Hematopoietic multipotent progenitor cell treated with erythropoietin and hydrocortisone succinate and interleukin-3 and kit ligand, for 6 days (in vitro differentiated cells): Measurements from ENCODE around the gene WSCD2.
"Not testable (repeated sequence)": the region's sequence is repeated elsewhere in the genome, so short reads cannot be mapped to it uniquely, and the experiment has no call there.

Experiments used
- DNase-seq: peaks from one replicate; pipeline ENCODE4 v3.0.0-alpha.2; 2015

The WSCD2 gene

GRCh38 chr12:108204117-108204987 lies 75.3 kb downstream of the WSCD2 start:
- DNase-seq, result no peak

- no peak for DNase-seq
These were observed 76.8 kb downstream of the WSCD2 start for GRCh38 chr12:108205864-108206263.

DNA sequence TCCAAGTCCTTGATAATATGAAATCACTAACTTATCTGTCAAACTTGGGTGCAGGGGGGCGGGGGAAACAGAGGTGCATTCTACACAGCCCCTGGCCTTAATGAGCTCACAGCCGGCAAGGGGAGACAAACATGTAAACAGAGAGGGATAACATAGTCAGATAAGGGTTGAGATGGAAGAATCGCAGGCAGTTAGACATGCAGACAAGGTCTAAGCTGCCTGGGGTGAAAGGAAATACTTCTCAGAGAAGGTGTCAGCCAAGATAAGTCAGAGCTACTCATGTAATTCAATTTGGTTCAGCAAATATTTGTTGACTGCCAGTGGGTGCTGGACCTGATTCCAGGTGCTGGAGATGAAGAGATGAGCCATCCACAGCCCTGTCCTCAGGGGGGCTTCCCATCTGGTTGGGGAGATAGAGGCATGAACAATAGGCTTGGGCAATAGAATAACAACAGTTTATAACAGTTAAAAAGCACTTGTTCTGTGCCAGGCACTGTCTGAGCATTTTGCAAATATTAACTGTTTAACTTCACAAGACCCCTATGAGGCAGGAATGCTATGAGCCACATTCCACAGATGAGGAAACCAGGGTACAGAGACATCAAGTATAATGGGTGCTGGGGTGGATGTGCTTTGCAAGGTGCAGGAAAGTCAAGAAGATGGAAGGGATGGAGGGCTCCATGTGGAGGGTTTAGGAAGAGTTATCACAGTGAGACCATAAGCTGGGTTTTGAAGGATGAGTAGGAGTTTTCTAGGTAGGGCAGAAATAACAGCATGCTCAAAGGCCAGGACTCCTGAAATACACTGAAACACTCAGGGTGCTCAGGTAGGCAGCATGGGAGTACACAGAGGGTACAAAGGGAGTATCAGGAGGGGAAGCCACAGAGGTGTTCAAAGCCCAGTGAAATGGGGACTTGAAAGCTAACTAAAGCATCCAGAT lies 79.0 kb downstream of the WSCD2 start:
- DNase-seq, result no peak

GRCh38 chr12:108210001-108210400 lies 80.9 kb downstream of the WSCD2 start:
- DNase-seq, result no peak

DNA sequence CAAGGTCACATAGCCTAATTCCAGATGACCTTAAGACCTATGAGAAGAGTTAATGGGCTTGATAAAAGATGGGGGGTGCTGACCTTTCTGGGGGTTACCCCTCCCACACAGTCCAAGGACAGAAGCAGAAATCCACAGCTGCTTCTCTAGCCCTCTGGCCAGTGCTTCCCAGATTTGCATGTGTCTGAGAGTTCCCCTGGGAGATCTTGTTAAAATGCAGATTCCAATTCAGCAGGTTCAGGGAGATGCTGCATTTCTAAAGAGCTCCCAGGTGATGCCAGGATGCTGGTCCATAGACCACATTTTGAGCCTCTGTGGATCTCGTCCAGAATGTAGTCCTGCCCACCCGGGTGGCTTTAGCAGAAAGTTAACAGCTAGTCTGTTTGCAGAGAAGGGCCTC lies 82.1 kb downstream of the WSCD2 start:
- DNase-seq, result no peak

GRCh38 chr12:108213871-108214445 lies 84.9 kb downstream of the WSCD2 start:
- no peak for DNase-seq

DNA sequence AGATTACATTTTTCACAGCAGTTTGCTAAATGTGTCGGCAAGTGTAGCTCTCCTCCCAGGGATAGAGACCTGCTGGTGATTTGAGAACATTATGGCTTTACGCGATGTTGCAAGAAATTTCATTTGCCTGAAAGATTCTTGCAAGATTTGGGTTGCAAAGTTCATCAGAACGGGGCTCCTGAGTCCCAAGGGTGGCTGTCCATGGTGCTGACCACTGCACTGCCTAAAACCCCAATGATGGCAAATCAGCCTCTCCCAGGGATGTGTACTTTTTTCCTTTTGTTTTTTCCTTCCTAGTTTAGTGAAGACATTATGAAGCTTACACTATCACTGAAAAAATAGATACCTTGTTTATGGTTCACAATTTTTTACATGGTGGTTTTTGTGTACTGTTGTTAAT lies 85.4 kb downstream of the WSCD2 start:
- DNase-seq, result peak; percentile 73

DNA sequence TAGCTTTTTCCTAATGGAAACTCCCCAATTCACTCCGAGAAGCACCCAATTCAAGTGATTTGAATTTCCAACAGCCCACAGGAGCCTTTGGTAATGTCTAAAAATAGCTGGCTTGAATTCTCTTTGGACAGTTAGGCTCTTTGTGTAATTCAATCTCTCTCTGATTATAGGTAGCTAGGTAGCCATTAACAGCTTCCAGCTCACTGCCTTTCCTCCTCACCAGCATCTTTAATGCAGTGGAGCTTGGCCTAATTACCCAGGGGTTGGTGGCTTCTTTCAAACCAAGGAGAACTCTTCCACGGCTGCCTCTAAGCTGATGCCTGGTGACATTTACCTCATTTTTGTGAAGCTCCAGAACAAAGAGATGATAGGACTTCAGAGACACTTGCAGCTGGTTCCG lies 86.4 kb downstream of the WSCD2 start:
- DNase-seq, result no peak

GRCh38 chr12:108218921-108219320 lies 89.8 kb downstream of the WSCD2 start:
- DNase-seq, result no peak

- DNase-seq, result not testable (repeated sequence)
These were observed 96.0 kb downstream of the WSCD2 start for GRCh38 chr12:108225101-108225500.

DNA sequence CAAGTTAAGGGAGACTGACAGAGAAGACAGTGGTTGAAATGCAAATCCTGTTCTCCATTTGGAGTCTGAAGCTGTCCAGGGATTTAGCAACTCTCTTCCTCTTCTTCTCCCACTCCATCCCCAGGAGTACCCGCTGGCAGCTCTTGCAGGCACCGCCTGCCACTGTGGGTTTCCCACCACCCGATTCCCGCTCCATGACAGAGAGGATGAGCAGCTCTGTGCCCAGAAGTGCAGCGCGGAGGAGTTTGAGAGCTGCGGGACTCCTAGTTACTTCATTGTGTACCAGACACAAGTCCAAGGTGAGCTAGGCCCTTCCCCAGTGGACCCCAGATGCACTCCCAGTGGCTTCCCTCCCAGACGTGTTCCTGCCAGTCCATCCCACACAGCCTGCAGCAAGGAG lies 97.8 kb downstream of the WSCD2 start:
- DNase-seq, result no peak

DNA sequence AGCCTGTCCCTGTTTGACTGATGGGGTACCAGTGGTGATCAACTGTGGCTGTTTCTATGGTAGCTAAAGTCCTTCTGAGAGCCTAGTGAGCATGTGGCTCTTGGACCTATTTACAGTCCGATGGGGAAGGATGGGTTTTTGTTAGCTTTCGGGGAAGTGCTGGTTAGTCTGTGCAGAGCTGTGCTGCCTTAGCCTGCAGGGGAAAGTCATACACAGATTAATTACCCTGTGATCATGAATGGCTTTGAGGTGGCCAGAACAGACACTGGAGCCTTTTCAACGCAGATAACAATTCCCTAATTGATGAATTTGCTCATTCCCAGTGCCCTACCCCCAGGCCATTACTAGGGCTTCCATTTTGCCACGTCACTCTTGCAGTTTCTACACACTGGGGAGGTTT lies 99.7 kb downstream of the WSCD2 start:
- no peak for DNase-seq

DNA sequence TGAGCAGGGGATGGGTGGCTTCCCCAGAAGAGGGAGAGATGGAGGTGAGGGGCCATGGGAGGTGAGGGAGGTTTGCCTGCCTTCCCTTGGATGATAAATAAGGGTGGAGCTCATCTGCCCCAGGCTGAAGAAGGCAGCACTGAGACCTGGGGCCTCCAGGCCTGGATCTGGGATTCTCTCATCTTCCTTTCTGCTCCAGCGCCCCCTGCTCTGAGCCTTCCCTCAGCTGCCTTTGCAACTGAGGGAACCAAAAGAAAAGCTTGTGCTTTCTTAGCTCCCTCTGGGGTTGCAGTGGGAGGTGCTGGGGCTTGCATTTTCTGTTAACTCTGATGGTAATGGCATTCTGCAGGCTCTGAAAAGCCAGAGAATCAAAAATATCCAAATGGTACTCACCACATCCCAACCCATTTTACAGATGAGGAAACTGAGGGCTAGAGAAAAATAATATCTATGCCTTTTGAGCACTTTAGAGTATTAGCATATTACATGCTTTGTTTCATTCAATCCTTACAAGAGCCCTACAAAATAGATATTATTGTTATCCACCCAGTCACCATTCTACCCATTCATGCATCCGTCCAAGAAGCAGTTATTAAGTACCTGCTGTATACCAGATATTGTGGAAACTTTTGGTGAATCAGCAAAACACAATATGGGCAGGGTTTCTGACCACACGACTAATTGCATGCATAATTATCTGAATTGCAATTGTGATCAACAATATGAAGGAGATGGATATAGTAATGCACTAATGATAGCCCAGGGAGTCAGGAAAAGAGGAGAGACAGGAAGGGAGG lies 102.2 kb downstream of the WSCD2 start:
- no peak for DNase-seq

- peak; percentile 6 for DNase-seq
These were observed 102.9 kb downstream of the WSCD2 start for GRCh38 chr12:108231909-108232434.

DNA sequence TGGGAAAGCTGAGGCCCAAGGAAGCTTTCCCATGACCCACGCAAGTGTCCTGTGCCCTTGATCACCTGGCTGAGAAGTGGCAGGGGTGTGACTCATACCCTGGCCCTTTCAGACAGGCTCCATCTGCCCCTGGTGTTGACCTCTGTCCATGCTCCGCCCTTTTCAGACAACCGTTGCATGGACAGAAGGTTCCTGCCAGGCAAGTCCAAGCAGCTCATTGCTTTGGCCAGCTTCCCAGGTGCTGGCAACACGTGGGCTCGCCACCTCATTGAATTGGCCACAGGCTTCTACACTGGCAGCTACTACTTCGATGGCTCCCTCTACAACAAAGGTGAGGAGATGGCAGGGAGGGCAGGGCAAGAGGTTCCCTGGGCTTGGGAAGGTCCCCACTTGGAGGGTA lies 103.5 kb downstream of the WSCD2 start:
- DNase-seq, result no peak

DNA sequence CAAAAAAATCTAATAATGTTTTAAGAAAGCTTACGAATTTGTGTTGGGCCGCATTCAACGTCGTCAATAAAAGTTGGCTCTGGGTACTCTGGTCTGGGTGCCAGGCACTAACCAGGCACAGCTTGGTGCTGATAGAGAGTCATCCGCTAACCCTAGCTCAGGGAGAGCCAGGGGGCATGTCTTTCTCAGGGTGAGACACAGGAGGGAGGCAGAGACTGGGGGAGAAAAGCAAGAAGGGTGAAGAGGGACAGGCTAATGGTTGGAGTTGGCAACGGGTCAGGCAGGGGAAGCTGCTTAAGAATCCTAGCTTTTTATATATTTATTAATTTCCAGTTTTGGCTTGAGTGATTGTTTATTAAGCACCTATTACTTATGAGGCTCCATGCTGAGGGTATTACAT lies 105.1 kb downstream of the WSCD2 start:
- no peak for DNase-seq

DNA sequence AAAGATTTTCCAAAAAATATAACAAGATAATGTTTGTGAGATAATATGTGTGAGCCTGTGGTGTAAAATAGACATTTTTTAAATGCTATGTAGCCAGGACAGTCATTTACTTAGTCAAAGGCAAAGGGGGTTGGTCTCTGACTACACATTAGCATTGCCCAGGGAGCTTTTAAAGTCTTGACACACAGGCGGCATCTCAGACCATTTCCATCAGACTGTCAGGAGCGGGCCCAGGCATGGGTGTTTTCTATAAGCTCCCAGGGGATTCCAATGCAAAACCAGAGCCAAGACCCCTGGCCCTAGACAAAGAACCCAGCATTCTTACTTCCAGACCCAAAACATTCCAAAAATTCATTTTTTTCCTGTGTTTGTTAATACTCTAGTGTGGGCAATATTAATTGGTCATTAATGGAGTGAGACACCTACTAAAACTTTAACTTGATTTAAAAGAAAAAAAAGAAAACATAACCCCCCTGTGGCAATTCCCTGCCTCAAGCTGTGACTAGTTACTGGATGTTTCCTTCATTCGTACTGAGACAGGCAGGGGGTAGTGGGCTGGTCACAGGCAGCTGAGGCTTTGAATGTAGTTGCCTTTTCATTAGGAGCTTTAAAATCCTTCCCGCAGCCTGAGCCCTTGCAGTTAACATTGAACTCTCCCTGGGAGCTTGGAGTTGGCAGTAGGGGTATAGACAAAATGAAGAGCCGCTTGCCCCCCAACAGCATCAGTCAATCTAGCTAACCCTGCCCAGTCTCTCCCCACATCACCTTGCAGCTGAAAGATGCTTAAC lies 106.3 kb downstream of the WSCD2 start:
- no peak for DNase-seq

GRCh38 chr12:108235985-108236263 lies 106.8 kb downstream of the WSCD2 start:
- DNase-seq, result no peak

DNA sequence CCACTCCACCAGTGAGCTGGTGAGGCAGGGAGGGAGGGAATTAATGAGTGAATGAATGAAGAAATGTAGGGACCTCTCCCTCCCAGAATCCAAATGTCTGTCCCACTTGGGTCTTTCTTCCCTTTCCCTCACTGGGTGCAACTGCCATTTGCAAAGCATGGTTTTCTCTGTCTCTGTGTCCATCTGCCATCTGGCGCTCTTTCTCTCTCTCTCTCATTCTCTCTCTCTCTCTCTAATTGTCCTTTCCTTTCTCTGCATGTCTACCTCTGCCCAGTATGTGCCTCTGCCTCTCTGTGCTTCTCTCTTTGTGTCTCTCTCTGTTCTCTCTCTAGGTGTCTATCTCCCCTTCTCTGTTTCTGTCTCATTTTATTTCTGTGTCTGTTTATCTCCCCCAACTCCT lies 107.3 kb downstream of the WSCD2 start:
- DNase-seq, result no peak

DNA sequence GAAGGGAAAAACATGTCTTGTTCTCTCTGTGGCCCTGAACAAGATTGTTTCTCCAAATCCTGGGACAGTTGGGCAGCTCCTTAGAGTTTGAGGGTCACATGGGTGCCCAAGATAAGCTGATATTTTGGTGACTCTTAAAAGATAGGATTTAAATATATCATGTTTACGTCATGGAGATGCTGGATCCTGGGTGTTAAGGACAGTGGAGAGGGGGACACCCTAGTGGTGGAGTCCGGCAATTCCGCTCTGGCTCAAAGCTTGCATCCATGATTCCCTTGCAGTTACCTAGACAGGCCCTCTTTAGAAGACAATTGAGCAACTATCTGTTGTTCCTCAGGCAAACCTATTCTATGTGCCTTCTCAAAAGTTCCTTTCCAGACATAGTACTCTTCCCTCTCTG lies 108.2 kb downstream of the WSCD2 start:
- peak; percentile 23 for DNase-seq

DNA sequence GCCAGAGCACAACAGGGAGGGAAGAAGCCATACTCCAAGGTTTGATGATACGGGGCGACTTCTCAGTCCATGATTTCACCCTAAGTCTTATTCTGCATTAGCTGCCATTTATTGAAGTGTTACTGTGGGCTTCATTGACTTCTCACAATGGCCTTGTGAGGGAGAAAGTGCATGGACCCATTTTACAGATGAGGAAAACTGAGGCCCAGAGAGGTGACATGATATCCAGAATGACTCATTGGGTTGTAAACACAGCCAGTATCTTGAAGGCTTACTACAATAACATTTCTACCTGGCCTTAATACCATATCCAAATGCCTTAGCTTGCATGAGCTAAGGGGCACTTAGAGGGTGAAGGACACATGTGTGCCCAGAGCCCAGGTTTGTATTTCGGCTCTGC lies 109.4 kb downstream of the WSCD2 start:
- no peak for DNase-seq

GRCh38 chr12:108239378-108239777 lies 110.3 kb downstream of the WSCD2 start:
- DNase-seq, result no peak
